SK-N-SH treated with all-trans-retinoic acid at 6 μM for 48 hours (cell line): ENCODE results near the gene TCF3.

Source experiments
- ARNTL ChIP-seq: fragments of 450-650 bp; formaldehyde crosslinking; IDR thresholded peaks from 2 replicates; pipeline ENCODE4 v1.5.0; 2020; ENCODE audit warnings: low read depth, mild to moderate bottlenecking, moderate library complexity, borderline replicate concordance
- CSDC2 ChIP-seq: fragments of 250-450 bp; sonication (Bioruptor Pico); IDR thresholded peaks from 2 replicates; pipeline ENCODE4 v1.5.0; 2020; ENCODE audit warnings: mild to moderate bottlenecking, moderate library complexity
- CSRNP3 ChIP-seq: fragments of 250-450 bp; sonication (Bioruptor Pico); IDR thresholded peaks from 2 replicates; pipeline ENCODE4 v1.5.1; 2021; ENCODE audit warnings: mild to moderate bottlenecking, moderate library complexity
- ISL1 ChIP-seq: fragments of 250-450 bp; sonication (Bioruptor Pico); IDR thresholded peaks from 2 replicates; pipeline ENCODE4 v2.1.2; 2022; ENCODE audit warnings: mild to moderate bottlenecking, moderate library complexity
- PATZ1 ChIP-seq: fragments of 250-450 bp; sonication (Bioruptor Pico); IDR thresholded peaks from 2 replicates; pipeline ENCODE4 v1.8.0; 2020; ENCODE audit warnings: mild to moderate bottlenecking, moderate library complexity, borderline replicate concordance
- PPARA ChIP-seq: fragments of 250-450 bp; sonication (Bioruptor Pico); IDR thresholded peaks from 2 replicates; pipeline ENCODE4 v1.5.0; 2020; ENCODE audit warnings: mild to moderate bottlenecking, borderline replicate concordance
- TOX ChIP-seq: fragments of 250-450 bp; sonication (Bioruptor Pico); IDR thresholded peaks from 2 replicates; pipeline ENCODE4 v1.8.0; 2021; ENCODE audit warnings: mild to moderate bottlenecking, moderate library complexity, borderline replicate concordance
- TSHZ2 ChIP-seq: fragments of 250-450 bp; sonication (Bioruptor Pico); IDR thresholded peaks from 2 replicates; pipeline ENCODE4 v1.5.0; 2020; ENCODE audit warnings: mild to moderate bottlenecking, moderate library complexity
- ZFP3 ChIP-seq: fragments of 250-450 bp; sonication (Bioruptor Pico); IDR thresholded peaks from 2 replicates; pipeline ENCODE4 v1.5.0; 2020; ENCODE audit warnings: mild to moderate bottlenecking, moderate library complexity
- ZFP30 ChIP-seq: fragments of 450-650 bp; formaldehyde crosslinking; IDR thresholded peaks from 2 replicates; pipeline ENCODE4 v1.5.0; 2022; ENCODE audit warnings: mild to moderate bottlenecking, moderate library complexity
- ZNF565 ChIP-seq: fragments of 450-650 bp; formaldehyde crosslinking; conservative IDR thresholded peaks from 2 replicates; pipeline ENCODE4 v1.5.0; 2020; ENCODE audit warnings: low read depth, mild to moderate bottlenecking, moderate library complexity
- ZNF8 ChIP-seq: fragments of 450-650 bp; formaldehyde crosslinking; IDR thresholded peaks from 2 replicates; pipeline ENCODE4 v1.5.0; 2020; ENCODE audit warnings: mild to moderate bottlenecking, moderate library complexity

- TF ChIP-seq ARNTL, result no peak
- no peak for TF ChIP-seq CSDC2
- TF ChIP-seq PPARA (CRISPR knock-in tag), result no peak
- no peak for TF ChIP-seq TOX
- no peak for TF ChIP-seq ZFP3 (CRISPR knock-in tag)
- no peak for TF ChIP-seq TSHZ2 (CRISPR knock-in tag)
- TF ChIP-seq ZNF8 (CRISPR knock-in tag), result no peak
- TF ChIP-seq PATZ1, result no peak
- no peak for TF ChIP-seq ISL1
- TF ChIP-seq CSRNP3 (CRISPR knock-in tag), result no peak
- TF ChIP-seq ZFP30 (CRISPR knock-in tag), result no peak
- no peak for TF ChIP-seq ZNF565 (CRISPR knock-in tag)
Measured at GRCh38 chr19:1593501-1593772, 59.0 kb downstream of the TCF3 start.
